Skin epidermis (tissue), 12 donors: ENCODE data around the gene HERPUD1.

ENCODE experiments used
- H3K27ac ChIP-seq, 21 experiments: fragments of 200-600 bp; sonication (generic) in 11 of 21; one replicate each; pipeline ENCODE4 v1.5.0; 2020; ENCODE audit warnings: mild to moderate bottlenecking in 3 of 21, inconsistent platforms in 2 of 21, moderate library complexity in 2 of 21
- H3K4me3 ChIP-seq, 7 experiments: fragments of 200-600 bp; sonication (generic) in 2 of 7; one replicate each; pipeline ENCODE4 v1.5.0; 2020; ENCODE audit warnings: inconsistent platforms in 2 of 7, mild to moderate bottlenecking in 2 of 7, moderate library complexity in 1 of 7

Gene HERPUD1

GRCh38 chr16:56988948-56989945, 57.3 kb downstream of the HERPUD1 start, which contains the start of gene NLRC5:
Gene NLRC5, plus strand, starts transcription at chr16:56989557. Its CDS starts 31,156 bp downstream, at chr16:57020713.
- peak within 1 kb of the TSS; percentile 80 to 99 (median 93) for H3K27ac ChIP-seq
- peak within 1 kb of the TSS; percentile 59 to 75 (median 69) for H3K4me3 ChIP-seq

- peak overlapping the region; percentile 59 to 75 (median 69) for H3K4me3 ChIP-seq
- H3K27ac ChIP-seq = peak overlapping the region; percentile 80 to 99 (median 93)
Observed at GRCh38 chr16:56989988-56990387, 58.0 kb downstream of the HERPUD1 start.

- Histone ChIP-seq H3K27ac (peak overlapping the region; percentile 80 to 99 (median 93)), H3K4me3 (peak overlapping the region; percentile 59 to 75 (median 69))
Observed at GRCh38 chr16:56990407-56991286, 58.7 kb downstream of the HERPUD1 start.

- Histone ChIP-seq H3K4me3 (peak overlapping the region in 4 of 7 experiments; percentile 4 to 72 (median 47)), H3K27ac (peak overlapping the region in 8 of 21 experiments; percentile 56 to 98 (median 92))
Observed at GRCh38 chr16:56992431-56992830, 60.5 kb downstream of the HERPUD1 start.

- Histone ChIP-seq H3K27ac (peak overlapping the region in 2 of 21 experiments; percentile 16 to 96), H3K4me3 (no peak overlapping the region)
Observed at GRCh38 chr16:56993204-56993603, 61.3 kb downstream of the HERPUD1 start.

GRCh38 chr16:56994311-56994710, 62.4 kb downstream of the HERPUD1 start:
- Histone ChIP-seq H3K4me3 (no peak overlapping the region), H3K27ac (peak overlapping the region in 11 of 21 experiments; percentile 8 to 96 (median 46))
